ENCODE measurements around the gene ADIPOQ.
"Not testable (repeated sequence)": the region's sequence is repeated elsewhere in the genome, so short reads cannot be mapped to it uniquely, and the experiment has no call there.

Gene ADIPOQ

DNA sequence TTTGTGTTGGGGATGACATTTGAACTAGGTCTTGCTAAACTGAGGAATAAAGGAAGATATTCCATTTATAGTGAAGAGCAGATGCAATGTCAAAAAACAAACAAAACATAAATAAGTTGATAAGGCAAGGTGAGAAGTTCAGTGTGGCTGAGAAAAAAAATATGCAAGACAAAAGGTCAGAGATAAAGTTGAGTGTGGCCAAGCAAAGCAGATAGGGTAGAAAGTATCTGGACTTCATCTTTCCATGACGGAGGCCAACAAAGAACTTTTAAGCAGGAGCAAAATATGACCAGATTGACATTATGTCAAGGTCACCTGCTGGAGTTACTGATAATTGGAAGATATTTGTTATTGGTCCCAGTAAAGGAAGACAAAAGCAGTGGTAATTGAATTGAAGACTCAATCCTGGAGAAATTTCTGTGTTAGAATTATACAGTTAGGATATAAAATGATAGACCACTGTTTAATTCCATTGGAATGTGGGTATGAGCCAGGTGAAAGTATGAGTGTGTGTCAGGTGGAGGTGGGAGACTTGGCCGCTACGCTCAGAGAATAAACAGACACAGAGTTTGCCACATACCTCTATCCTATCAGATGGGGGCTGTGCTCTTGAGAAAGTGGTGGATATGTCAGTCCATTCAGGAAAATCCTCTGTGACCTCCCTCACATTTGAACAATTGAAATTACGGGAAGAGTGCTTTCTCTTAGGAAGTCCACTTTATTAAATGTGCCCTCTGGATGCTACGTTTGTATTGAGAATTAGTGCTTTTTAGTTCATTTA, 28.1 kb downstream of the ADIPOQ start:
- DNase-seq (ENCODE audit: low read depth) = no peak

DNA sequence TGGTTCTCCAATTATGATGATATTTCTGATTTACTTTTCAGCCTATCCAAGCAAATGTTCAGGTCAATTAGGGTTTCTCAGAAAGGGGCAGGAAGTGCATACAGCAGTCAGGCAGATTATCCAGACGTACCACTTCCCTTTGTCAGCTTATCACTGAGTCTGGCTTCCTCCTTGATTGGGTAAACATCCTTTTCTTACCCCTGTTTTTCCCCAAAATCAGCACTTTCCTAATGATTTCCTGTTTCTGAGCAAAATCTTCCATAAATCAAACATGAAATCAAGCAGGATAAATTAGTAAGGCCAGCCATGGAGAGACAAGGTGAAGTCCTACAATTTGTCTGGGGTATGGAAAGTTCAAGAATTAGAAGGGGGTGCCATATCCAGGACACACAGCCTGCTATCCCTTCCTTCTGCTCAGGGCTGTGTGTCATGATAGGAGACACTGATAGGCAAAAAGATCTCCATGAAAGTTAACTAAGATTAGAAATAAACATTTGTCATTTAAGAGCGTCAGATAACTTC, 29.0 kb downstream of the ADIPOQ start:
- DNase-seq (ENCODE audit: low read depth) = no peak

DNA sequence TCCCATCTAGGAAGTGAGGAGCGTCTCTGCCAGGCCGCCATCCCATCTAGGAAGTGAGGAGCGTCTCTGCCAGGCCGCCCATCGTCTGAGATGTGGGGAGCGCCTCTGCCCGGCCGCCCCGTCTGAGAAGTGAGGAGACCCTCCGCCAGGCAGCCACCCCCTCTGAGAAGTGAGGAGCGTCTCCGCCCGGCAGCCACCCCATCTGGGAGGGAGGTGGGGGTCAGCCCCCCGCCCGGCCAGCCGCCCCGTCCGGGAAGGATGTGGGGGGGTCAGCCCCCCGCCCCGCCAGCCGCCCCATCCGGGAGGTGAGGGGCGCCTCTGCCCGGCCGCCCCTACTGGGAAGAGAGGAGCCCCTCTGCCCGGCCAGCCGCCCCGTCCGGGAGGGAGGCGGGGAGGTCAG, 31.3 kb downstream of the ADIPOQ start:
- DNase-seq (ENCODE audit: low read depth) = not testable (repeated sequence)

DNA sequence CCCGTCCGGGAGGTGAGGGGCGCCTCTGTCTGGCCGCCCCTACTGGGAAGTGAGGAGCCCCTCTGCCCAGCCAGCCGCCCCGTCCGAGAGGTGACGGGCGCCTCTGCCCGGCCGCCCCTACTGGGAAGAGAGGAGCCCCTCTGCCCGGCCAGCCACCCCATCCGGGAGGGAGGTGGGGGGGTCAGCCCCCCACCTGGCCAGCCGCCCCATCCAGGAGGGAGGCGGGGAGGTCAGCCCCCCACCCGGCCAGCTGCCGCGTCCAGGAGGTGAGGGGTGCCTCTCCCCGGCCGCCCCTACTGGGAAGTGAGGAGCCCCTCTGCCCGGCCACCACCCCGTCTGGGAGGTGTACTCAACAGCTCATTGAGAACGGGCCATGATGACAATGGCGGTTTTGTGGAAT, 31.7 kb downstream of the ADIPOQ start:
- DNase-seq (ENCODE audit: low read depth) = not testable (repeated sequence)

DNA sequence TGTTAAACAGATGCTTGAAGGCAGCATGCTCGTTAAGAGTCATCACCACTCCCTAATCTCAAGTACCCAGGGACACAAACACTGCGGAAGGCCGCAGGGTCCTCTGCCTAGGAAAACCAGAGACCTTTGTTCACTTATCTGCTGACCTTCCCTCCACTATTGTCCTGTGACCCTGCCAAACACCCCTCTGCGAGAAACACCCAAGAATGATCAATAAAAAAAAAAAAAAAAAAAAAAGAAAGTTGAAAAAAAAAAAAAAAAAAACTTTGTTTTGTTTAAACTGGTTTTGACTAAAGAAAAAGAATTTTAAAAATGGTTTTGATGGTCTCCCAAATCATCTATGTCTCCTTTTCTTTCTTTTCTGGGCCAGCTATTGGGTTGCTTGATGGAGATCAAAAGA, 32.3 kb downstream of the ADIPOQ start:
- not testable (repeated sequence) for DNase-seq (ENCODE audit: low read depth)

DNA sequence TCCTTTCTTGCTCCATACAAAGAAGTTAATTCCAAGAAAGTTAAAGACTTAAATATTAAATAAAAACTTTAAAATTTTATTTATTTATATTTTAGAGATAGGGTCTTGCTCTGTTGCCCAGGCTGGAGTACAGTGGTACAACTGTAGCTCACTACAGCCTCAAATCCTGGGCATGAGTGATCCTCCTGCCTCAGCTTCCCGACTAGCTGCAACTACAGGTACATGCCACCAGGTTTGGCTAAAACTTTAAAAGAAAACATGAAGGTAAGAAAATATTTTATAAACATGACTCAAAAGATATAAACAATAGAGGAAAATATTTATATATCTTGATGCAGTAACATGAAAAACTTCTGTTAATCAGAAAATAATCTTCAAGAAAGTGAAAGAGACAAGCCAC, 33.2 kb downstream of the ADIPOQ start:
- no peak for DNase-seq (ENCODE audit: low read depth)

DNA sequence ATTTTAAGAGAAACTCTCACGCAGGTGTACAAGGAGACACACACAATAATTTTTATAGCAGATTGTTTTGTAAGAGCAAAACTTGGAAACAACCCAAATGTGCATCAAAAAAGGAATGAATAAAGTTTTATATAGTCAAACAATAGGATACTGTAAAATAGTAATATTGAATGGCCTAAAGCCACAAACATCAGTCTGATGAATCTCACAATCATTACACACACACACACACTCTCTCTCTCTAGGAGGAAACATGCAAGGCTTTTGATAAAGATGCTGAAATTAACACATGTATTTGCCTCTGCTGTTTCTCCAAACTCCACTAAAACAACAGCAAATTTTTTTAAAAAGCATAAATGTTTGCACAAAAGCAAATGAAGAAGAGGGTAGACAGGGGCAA, 37.3 kb downstream of the ADIPOQ start:
- DNase-seq (ENCODE audit: low read depth) = no peak

DNA sequence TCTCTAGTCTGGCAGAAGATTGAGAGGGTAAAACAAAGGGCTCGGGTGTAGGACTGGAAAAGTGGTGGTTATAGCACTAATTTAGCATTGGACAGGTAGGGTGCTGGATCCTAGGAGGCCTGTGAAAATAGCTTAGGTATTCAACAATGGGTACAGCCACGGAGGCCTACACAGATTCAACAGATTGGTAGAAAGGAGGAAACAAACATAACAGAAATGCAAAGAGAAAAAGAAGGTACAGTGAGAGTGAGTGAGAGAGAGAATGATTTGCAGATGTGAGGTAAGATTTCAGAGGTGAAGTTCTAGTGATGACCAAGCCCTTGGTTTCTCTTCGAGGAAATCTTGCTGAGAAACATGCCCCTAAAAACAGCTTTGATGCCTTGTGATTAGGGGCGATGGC, 37.9 kb downstream of the ADIPOQ start:
- DNase-seq (ENCODE audit: low read depth) = no peak

DNA sequence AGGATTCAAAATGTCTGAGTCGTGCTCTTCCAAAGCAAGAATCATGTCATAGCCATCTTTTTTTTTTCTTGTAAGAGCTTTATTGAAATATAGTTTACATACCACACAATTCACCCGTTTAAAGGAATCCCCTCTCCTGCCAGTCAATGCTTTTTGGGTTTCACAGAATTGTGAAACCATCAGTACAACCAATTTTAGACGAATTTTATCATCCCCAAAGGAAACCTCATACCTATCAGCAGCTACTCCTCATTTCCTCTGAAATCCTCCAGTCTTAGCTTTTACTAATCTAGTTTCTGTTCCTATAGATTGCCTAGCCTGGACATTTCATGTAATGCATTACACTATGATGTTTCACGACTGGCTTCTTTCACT, 39.6 kb downstream of the ADIPOQ start:
- DNase-seq (ENCODE audit: low read depth) = no peak

DNA sequence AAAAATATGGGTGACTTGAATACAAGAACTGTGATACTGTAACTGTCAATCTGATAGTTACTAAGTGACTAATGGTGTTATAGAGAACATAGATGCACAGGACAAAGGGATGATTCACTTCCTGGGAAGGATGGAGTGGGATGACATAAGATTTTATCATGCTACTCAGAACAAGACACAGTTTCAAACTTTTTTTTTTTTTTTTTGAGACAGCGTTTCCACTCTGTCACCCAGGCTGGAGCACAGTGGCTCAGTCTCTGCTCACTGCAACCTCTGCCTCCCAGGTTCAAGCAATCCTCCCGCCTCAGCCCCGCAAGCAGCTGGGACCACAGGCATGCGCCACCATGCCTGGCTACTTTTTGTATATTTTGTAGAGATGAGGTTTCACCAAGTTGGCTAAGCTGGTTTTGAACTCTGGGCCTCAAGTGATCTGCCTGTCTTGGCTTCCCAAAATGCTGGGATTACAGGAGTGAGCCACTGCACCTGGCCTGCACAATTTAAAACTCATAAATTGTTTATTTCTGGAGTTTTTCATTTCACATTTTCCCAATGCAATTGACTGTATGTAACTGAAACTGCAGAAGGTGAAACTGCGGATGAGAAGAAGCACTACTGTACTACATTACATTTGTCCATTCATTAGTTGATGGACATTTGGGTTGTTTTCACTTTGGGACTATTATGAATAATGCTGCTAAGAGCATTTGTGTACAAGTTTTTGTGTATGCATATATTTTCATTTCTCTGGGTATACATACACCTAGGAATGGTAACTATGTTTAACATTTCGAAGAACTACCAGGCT, 40.6 kb downstream of the ADIPOQ start:
- DNase-seq (ENCODE audit: low read depth) = no peak

DNA sequence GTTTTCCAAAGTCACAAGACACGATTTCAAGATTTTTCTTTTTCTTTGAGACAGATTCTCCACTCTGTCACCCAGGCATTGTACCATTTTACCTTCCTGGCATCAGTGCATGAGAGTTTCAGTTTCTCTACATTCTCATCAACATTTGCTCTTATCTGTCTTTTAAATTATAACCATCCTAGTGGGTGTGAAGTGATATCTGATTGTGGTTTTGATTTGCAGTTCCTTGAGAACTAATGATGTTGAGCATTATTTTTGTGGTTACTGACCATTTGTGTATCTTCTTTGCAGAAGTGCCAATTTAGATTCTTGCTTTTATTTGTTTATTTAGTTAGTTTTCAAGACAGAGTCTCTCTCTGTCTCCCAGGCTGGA, 41.2 kb downstream of the ADIPOQ start:
- no peak for DNase-seq (ENCODE audit: low read depth)

DNA sequence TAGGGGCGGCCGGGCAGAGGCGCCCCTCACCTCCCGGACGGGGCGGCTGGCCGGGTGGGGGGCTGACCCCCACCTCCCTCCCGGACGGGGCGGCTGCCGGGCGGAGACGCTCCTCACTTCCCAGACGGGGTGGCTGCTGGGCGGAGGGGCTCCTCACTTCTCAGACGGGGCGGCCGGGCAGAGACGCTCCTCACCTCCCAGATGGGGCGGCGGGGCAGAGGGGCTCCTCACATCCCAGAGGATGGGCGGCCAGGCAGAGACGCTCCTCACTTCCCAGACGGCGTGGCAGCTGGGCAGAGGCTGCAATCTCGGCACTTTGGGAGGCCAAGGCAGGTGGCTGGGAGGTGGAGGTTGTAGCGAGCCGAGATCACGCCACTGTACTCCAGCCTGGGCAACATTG, 42.4 kb downstream of the ADIPOQ start:
- DNase-seq (ENCODE audit: low read depth) = not testable (repeated sequence)

DNA sequence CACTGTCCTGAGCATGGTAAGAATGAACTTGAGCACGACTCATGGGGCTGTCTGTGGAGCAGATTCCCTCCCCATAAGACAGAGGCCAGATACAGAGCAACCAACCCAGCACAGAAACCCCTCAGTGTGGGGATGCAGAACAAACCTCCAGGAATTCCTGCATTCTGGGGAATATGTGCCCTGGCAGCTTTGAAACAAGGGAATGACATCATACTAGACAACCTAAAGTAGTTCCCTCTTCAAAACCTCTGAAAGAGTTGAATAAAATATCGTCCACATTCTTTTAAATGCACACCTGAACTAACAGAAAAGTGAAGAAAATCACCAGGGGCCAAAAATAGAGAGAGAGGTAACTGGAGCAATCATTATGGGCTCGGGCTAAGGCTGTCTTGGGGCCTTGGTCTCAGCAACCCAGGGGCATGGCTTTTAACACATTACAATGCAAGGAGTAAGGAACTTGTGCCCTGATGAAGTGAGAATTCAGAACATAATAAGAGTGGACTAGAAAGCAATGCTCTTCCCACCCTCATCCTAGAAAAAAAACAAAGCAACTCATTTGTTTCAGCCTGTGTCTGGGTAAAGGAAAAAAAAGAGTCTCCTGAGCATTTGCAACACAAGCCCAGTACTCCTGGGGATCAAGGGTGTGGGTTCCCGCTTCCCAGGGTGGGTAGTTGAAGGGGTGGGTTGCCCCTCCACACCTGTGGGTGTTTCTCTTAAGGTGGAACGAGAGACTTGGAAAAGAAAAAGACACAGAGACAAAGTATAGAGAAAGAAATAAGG, 43.9 kb downstream of the ADIPOQ start:
- no peak for DNase-seq (ENCODE audit: low read depth)

DNA sequence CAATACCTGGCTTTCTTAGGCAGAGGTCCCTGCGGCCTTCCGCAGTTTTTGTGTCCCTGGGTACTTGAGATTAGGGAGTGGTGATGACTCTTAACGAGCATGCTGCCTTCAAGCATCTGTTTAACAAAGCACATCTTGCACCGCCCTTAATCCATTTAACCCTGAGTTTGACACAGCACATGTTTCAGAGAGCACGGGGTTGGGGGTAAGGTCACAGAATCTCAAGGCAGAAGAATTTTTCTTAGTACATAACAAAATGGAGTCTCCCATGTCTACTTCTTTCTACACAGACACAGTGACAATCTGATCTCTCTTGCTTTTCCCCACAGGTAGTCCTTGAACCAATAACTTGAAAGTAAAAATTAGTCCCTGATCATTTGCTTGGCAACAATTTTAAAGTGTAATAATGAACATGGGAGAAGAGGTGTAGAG, 45.0 kb downstream of the ADIPOQ start:
- DNase-seq (ENCODE audit: low read depth) = not testable (repeated sequence)

DNA sequence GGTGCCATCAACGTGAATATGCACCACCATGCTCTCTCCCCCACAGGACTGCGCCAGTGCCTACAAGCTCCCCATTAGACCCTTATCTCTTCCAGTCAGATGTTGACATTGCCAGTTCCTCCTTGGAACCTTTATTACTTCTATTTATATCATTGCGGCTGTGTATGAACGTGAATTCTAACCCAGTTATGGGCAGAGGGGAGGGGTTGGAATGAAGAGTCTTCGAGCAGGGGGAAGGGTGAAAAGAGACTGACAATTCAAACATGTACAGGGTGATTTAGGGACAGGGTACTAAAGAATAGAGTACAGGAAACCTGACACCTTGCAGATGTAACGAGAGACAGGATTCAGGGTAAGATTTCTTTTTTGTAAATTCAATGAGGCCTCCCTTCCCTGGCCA, 46.1 kb downstream of the ADIPOQ start:
- DNase-seq (ENCODE audit: low read depth) = no peak

DNA sequence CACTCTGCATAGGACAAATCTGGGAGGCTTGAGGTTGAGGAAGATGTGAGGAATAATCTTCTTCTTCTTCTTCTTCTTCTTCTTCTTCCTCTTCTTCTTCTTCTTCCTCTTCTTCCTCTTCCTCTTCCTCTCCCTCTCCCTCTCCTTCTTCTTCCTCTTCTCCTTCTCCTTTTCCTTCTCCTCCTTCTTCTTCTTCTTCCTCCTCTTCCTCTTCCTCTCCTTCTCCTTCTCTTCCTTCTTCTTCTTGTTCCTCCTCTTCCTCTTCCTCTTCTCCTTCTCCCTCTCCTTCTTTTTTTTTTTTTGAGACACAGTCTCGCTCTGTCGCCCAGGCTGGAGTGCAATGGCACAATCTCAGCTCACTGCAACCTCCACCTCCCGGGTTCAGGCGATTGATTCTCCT, 47.2 kb downstream of the ADIPOQ start:
- DNase-seq (ENCODE audit: low read depth) = not testable (repeated sequence)

DNA sequence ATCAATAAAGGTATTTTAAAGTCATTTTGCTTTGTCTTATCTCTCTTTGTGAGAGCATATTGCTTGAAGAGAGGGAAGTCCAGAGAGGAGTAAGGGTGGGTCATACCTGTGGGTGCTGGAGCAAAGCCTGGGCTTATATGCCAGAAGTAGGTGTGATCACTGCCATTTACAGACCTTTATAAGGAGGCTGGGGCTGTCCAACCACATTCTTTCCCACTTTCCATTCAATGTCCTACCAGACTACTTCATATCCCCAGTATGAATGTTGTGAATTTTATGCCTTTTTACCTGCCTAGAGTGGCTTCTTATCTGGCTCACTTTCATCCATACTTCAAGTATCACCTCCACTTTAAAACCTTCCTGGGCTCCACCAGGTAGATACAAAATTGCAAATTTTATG, 48.4 kb downstream of the ADIPOQ start:
- DNase-seq (ENCODE audit: low read depth) = no peak

DNA sequence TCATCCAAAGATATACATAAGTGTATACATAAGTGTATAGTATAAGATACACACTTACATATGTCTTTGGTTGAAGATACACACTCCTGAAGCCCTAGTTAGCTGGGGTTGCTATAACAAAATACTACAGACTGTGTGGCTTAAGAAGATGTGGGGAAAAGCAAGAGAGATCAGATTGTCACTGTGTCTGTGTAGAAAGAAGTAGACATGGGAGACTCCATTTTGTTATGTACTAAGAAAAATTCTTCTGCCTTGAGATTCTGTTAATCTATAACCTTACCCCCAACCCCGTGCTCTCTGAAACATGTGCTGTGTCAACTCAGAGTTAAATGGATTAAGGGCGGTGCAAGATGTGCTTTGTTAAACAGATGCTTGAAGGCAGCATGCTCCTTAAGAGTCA, 50.6 kb downstream of the ADIPOQ start:
- DNase-seq (ENCODE audit: low read depth) = not testable (repeated sequence)

DNA sequence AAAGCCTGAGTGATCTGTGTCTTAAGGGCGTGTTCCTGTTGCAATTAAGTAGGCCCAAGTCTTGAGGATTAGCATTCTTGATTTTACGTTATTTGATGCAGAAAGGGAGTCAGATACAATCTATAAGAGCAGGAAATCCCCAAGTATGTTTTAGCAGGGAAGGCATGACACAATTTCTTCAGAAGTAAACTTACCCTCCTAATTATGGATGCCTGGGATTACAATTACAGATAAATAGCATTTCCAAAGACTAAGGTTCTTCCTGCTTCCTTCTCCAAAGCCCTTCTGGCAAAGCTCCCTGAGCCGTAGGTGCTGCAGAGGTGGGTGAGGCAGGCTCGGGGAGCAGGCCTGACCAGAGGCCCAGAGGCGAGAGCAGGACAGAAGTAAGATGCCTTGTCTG, 52.9 kb downstream of the ADIPOQ start:
- DNase-seq (ENCODE audit: low read depth) = no peak

DNA sequence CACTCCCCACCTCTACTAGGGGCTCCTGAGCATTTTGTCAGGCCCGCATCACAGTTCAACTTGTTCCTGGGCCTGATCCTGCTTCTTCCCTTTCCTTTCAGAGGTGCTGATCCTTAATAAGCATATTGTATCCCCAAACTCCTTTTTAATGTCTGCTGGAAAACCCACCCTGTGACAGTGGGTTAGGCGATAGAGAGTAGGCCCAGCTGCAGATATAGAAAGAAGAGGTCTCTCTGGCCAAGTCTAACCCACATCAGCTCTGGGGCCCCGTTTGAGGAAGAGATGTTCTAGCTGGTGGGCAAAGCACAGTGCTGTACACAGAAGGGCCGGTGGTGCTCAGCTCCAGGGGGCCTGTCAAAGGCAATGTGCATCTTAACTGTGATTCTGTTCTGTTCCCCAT, 53.5 kb downstream of the ADIPOQ start:
- no peak for DNase-seq (ENCODE audit: low read depth)

DNA sequence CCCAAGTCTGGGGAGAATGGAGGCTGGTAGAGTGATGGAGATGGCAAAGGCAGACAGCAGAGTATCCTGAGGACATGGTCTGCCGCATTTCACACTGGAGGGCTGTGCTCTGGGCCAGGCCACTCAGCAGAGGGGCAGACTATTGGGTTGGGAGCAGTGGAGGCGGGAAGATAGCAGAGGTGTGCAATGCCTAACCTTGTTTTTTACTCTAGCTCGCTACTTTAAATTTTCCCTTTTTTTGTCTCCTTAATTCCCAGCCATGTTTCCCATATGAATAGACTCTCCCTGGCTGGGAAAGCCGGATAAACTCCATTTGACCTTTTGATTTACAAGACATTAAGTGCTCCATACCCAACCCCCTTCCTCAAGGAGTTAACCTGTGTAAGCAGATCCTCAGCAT, 54.4 kb downstream of the ADIPOQ start:
- DNase-seq (ENCODE audit: low read depth) = no peak

DNA sequence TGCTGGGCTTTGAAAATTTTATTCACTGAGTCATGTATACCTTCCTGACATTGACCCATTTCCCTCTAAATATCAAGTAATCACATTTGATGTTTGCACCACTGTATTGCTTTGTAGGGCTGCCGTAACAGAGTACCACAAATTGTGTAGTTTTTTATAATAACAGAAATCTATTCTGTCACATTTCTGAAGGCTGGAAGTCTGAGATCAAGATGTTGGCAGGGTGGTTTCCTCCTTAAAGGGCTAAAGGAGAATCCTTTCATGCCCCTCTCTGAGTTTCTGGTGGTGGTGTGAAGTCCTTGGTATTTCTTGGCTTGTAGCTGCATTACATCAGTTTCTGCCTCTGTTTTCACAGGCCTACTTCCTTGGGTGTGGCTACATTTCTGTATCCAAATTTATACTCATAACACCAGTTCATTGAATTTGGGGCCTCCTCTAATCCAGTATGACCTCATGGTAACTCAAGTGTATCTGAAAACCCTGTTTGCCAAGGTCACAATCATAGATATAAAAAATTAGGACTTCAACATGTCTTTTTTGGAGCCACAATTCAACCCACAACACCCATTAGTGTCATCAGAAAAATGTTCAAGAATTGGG, 58.7 kb downstream of the ADIPOQ start:
- DNase-seq (ENCODE audit: low read depth) = no peak
